ENCODE measurements around the gene FAM83B.

DNA sequence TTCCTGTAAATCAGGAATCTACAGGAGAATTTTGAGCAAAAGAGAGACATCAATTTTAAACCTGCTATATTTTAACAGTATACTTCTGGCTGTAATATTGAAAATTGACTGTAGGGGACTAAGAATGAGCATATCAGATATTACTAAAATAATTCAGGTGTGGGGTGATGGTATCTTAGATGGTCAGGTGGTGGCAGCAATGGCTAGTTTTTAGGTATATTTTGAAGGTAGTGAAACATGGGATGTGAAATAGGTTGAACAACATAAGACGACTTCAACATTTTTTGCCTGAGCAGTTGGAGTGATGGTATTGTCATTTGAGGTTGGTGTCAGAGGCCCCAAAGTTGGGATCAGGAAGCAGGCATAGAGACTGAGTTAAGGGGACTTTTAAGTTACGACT lies 32.1 kb downstream of the FAM83B start:
- TF ChIP-seq CTCF (conservative IDR thresholded peaks at IDR 0.05 in 1 of 2, IDR thresholded peaks at IDR 0.05 in 1 of 2; ENCODE audit: extremely low read depth in 1 of 2, insufficient read depth in 1 of 2, low read depth in 1 of 2, low read length in 2 of 2), result no peak
- TF ChIP-seq EZH2 (IDR thresholded peaks at IDR 0.05; ENCODE audit: borderline replicate concordance, low read length), result no peak
